GM12878 (cell line): ENCODE results near the gene BTBD19. TPM values are rescaled to one million over a fixed set of nuclear protein-coding genes. Genes with fewer than 3 reads are reported as not detected.
A peak's percentile ranks its signal among the peaks of the same experiment; 100 is the strongest.

Experiments
- ATAC-seq: fragments of 200-7000 bp; cut with Tn5 transposase; 3 replicates; pipeline ENCODE4 v1.9.1; 2020; ENCODE audit warnings: mild to moderate bottlenecking, moderate library complexity
- BruUV-seq: library from RNA; stranded (reverse); fragments of 400-500 nt; replicated peaks from 2 replicates; lab custom pipeline; 2021; lab: Mats Ljungman, UMichigan
- CTCF ChIA-PET: fragments of 300-600 bp; sonication (Branson Sonifier 250); formaldehyde crosslinking; extraction: SDS; loops from one replicate; lab custom pipeline; 2021; ENCODE audit warnings: inconsistent platforms; lab: Yijun Ruan, JAX
- POLR2A ChIA-PET: fragments of 350-600 bp; formaldehyde crosslinking; extraction: SDS; loops from one replicate; lab custom pipeline; 2021; ENCODE audit warnings: inconsistent platforms; lab: Charles Lee
- RAD21 ChIA-PET: fragments of 300-600 bp; sonication (Branson Sonifier 250); formaldehyde crosslinking; loops from one replicate; lab custom pipeline; 2023; ENCODE audit warnings: antibody characterized with exemption; ENCODE audit not compliant: unreplicated experiment; lab: Charles Lee
- SMC1A ChIA-PET: fragments of 300-600 bp; sonication (Branson Sonifier 250); formaldehyde crosslinking; loops from one replicate; lab custom pipeline; 2023; ENCODE audit not compliant: unreplicated experiment, uncharacterized antibody; lab: Charles Lee
- DNase-seq: peaks from one replicate; pipeline ENCODE4 v3.0.0-alpha.2; 2011; ENCODE audit warnings: low read depth, low spot score
- FAIRE-seq: peaks from 3 replicates; lab custom pipeline; 2011; peaks lifted over from hg19 to GRCh38; lab: Jason Lieb, UNC
- H2AFZ ChIP-seq: 2 replicates; pipeline ENCODE4 v1.6.0; 2011; ENCODE audit warnings: low read depth, low read length, control low read depth; ENCODE audit not compliant: control insufficient read depth
- H3K27ac ChIP-seq: 2 replicates; pipeline ENCODE4 v1.5.1; 2011; ENCODE audit warnings: control low read depth; ENCODE audit not compliant: control insufficient read depth, insufficient read depth
- H3K27me3 ChIP-seq, 2 experiments: replicated peaks in 1 of 2; 2 replicates each; pipeline versions ENCODE4 v1.6.0 to v1.6.1; 2011; ENCODE audit warnings: low read length in 1 of 2; ENCODE audit not compliant: control insufficient read depth in 2 of 2, insufficient read depth in 2 of 2
- H3K36me3 ChIP-seq, 2 experiments: 2 replicates each; pipeline ENCODE4 v1.5.1; 2011; ENCODE audit warnings: low read length in 1 of 2; ENCODE audit not compliant: control insufficient read depth in 2 of 2, insufficient read depth in 2 of 2
- H3K4me1 ChIP-seq: 2 replicates; pipeline ENCODE4 v1.6.1; 2011; ENCODE audit warnings: mild to moderate bottlenecking, low read length, moderate library complexity, mixed read lengths; ENCODE audit not compliant: control insufficient read depth, insufficient read depth
- H3K4me2 ChIP-seq: 2 replicates; pipeline ENCODE4 v1.6.0; 2011; ENCODE audit warnings: control low read depth; ENCODE audit not compliant: control insufficient read depth, insufficient read depth
- H3K4me3 ChIP-seq: fragments of 200-600 bp; sonication (generic); 2 replicates; pipeline ENCODE4 v1.5.1; 2016
- H3K79me2 ChIP-seq: 2 replicates; pipeline ENCODE4 v1.6.0; 2011; ENCODE audit warnings: low read length; ENCODE audit not compliant: control insufficient read depth, insufficient read depth
- H3K9ac ChIP-seq: 2 replicates; pipeline ENCODE4 v1.8.0; 2011; ENCODE audit warnings: low read length, control low read depth, mixed read lengths; ENCODE audit not compliant: control insufficient read depth, insufficient read depth
- H3K9me3 ChIP-seq: replicated peaks from 3 replicates; pipeline ENCODE4 v1.5.1; 2011; ENCODE audit warnings: mild to moderate bottlenecking, low read length; ENCODE audit not compliant: control insufficient read depth, insufficient read depth
- H4K20me1 ChIP-seq: 2 replicates; pipeline ENCODE4 v1.6.0; 2011; ENCODE audit not compliant: control insufficient read depth, insufficient read depth
- CHD4 ChIP-seq: fragments of 200-600 bp; sonication (generic); IDR thresholded peaks from 2 replicates; pipeline ENCODE4 v1.6.1; 2016; ENCODE audit warnings: mild to moderate bottlenecking
- LARP7 ChIP-seq: fragments of 450-650 bp; IDR thresholded peaks from 2 replicates; pipeline ENCODE4 v1.6.1; 2017; ENCODE audit warnings: mild to moderate bottlenecking
- NFYA ChIP-seq: IDR thresholded peaks from 2 replicates; pipeline ENCODE4 v1.6.1; 2011; ENCODE audit warnings: low read depth, mild to moderate bottlenecking, low read length, improper control_type of control experiment, borderline replicate concordance
- RB1 ChIP-seq: fragments of 450-650 bp; formaldehyde crosslinking; IDR thresholded peaks from 2 replicates; pipeline ENCODE4 v1.6.1; 2017; ENCODE audit warnings: mild to moderate bottlenecking, borderline replicate concordance
- SP1 ChIP-seq: IDR thresholded peaks from one replicate; pipeline ENCODE4 v1.6.1; 2011; ENCODE audit warnings: low read depth, low read length
- SREBF2 ChIP-seq: IDR thresholded peaks from 2 replicates; pipeline ENCODE4 v1.6.1; 2012; ENCODE audit warnings: mild to moderate bottlenecking, low read length
- YY1 ChIP-seq: IDR thresholded peaks from 2 replicates; pipeline ENCODE4 v1.6.1; 2011; ENCODE audit warnings: low read depth, mild to moderate bottlenecking, low read length
- ZBTB11 ChIP-seq: fragments of 450-650 bp; formaldehyde crosslinking; IDR thresholded peaks from 2 replicates; pipeline ENCODE4 v1.5.0; 2022; ENCODE audit warnings: mild to moderate bottlenecking, missing genetic modification characterization
- ZNF217 ChIP-seq: fragments of 450-650 bp; IDR thresholded peaks from 2 replicates; pipeline ENCODE4 v1.6.1; 2017; ENCODE audit warnings: antibody characterized with exemption, mild to moderate bottlenecking
- ZNF384 ChIP-seq: IDR thresholded peaks from 2 replicates; pipeline ENCODE4 v1.6.1; 2012; ENCODE audit warnings: low read depth, mild to moderate bottlenecking, low read length, improper control_type of control experiment, borderline replicate concordance
- ZSCAN29 ChIP-seq: fragments of 450-650 bp; IDR thresholded peaks from 2 replicates; pipeline ENCODE4 v1.6.1; 2017; ENCODE audit warnings: mild to moderate bottlenecking, moderate library complexity
- WGBS: methylation state at CpG from one replicate; pipeline ENCODE4 v1.1.6; 2016; ENCODE audit warnings: low lambda C conversion rate; ENCODE audit not compliant: insufficient replicate concordance, insufficient coverage; ENCODE audit errors: missing lambda C conversion rate; 5-methylcytosine and 5-hydroxymethylcytosine counted together
- in situ Hi-C: fragments of 300-500 bp; cut with MboI; formaldehyde crosslinking; loops from 9 replicates; pipeline ENCODE4 v1.14.3; 2018; ENCODE audit warnings: mixed read lengths
- intact Hi-C: fragments of 100-400 bp; cut with micrococcal nuclease; formaldehyde crosslinking; loops from one replicate; pipeline ENCODE4 v1.14.2; 2022; ENCODE audit not compliant: unreplicated experiment
- polyA plus RNA-seq, 11 experiments: library from polyadenylated mRNA; depleted of rRNA in 4 of 11; unstranded in 6 of 11; stranded (reverse) in 5 of 11; fragments of >200 nt; fragmentation: Nextera tagmentation in 4 of 11; fragmentation: Illumina TruSeq in 1 of 11; extraction: Ambion mirVana in 4 of 11; extraction: Trizol in 1 of 11; gene quantifications; 1 replicate in 1 of 11; 2 replicates in 10 of 11; pipeline versions ENCODE4 v1.2.1 to v1.2.3, GENCODE V29; 2011 to 2016; ENCODE audit warnings: inconsistent platforms in 2 of 11, missing spikeins in 2 of 11, low read depth in 1 of 11
- total RNA-seq, 4 experiments: library from RNA; depleted of rRNA in 3 of 4; stranded (reverse); fragments of >200 nt in 3 of 4; fragmentation: Illumina TruSeq in 1 of 4; extraction: Trizol in 1 of 4; gene quantifications; 2 replicates each; pipeline versions ENCODE4 v1.2.1 to v1.2.3, GENCODE V29; 2013 to 2021
- TF ChIP-seq, protein P1 (sequence below): fragments of 450-650 bp; IDR thresholded peaks from 2 replicates; pipeline ENCODE4 v1.6.1; 2018; ENCODE audit warnings: mild to moderate bottlenecking, low read depth, moderate library complexity; ENCODE audit not compliant: partially characterized antibody

Gene BTBD19
- total and polyA plus RNA-seq, 10 of the 15 experiments (the other 5 are each of a cell fraction or from before 2014, with no cell fraction given) = 0.13 to 2.7 (median 0.42) TPM

- TF ChIP-seq SREBF2 (no peak), ZSCAN29 (no peak), LARP7 (no peak), SP1 (no peak), NFYA (no peak)
- TF ChIP-seq, protein P1, sequence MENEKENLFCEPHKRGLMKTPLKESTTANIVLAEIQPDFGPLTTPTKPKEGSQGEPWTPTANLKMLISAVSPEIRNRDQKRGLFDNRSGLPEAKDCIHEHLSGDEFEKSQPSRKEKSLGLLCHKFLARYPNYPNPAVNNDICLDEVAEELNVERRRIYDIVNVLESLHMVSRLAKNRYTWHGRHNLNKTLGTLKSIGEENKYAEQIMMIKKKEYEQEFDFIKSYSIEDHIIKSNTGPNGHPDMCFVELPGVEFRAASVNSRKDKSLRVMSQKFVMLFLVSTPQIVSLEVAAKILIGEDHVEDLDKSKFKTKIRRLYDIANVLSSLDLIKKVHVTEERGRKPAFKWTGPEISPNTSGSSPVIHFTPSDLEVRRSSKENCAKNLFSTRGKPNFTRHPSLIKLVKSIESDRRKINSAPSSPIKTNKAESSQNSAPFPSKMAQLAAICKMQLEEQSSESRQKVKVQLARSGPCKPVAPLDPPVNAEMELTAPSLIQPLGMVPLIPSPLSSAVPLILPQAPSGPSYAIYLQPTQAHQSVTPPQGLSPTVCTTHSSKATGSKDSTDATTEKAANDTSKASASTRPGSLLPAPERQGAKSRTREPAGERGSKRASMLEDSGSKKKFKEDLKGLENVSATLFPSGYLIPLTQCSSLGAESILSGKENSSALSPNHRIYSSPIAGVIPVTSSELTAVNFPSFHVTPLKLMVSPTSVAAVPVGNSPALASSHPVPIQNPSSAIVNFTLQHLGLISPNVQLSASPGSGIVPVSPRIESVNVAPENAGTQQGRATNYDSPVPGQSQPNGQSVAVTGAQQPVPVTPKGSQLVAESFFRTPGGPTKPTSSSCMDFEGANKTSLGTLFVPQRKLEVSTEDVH = no peak
- TF ChIP-seq, all 136 proteins: peak for 0
Observed at GRCh38 chr1:44817771-44818495, 9.6 kb downstream of the BTBD19 start (continued).

GRCh38 chr1:44819196-44819607 lies 10.9 kb downstream of the BTBD19 start:
- Histone ChIP-seq H3K4me3 (peak overlapping the region; percentile 36; the same call in 1 of the 2 replicates), H3K9ac (peak overlapping the region; percentile 69), H3K79me2 (no peaks in the 10 kb centered on the region), H3K4me1 (peaks cover 7% of the 10 kb centered on the region), H3K4me2 (peak overlapping the region; percentile 96), H2AFZ (peak overlapping the region; percentile 22), H3K9me3 (no peaks in the 10 kb centered on the region), H3K27ac (peak overlapping the region; percentile 100), H4K20me1 (no peaks in the 10 kb centered on the region), H3K36me3 (no peaks in the 10 kb centered on the region), H3K27me3 (no peaks in the 10 kb centered on the region)
- no TSS peak for BruUV-seq
- CTCF ChIA-PET = interaction anchor here (0.5 to 4.7 kb wide), 13 partner anchors 8 to 107 kb away, joined by 3 to 45 read pairs (median 4); partner anchors contain the start of genes BTBD19, DYNLT4 and PLK3
- RAD21 ChIA-PET = interaction anchor here (0.7 to 3.5 kb wide), 9 partner anchors 10 to 484 kb away, joined by 3 to 41 read pairs (median 4); partner anchors contain the start of genes BTBD19, PLK3 and UROD
- FAIRE-seq = no peak
- no peak for ATAC-seq
- SMC1A ChIA-PET = interaction anchor here (0.8 to 5.9 kb wide), 9 partner anchors 10 to 486 kb away, joined by 3 to 52 read pairs (median 6); partner anchors contain the start of genes BTBD19, DYNLT4 and PLK3
- TF ChIP-seq ZNF217 (peak; percentile 5; the same call in 1 of the 2 replicates), ZBTB11 (CRISPR knock-in tag) (peak; percentile 56), ZNF384 (peak; percentile 36; the same call in 1 of the 2 replicates), RB1 (peak; percentile 58; the same call in 1 of the 2 replicates), LARP7 (no peak), CHD4 (no peak), YY1 (0 out of 2 replicates have a peak, but pooled peaks have one; percentile 49)
- 2% methylated on average over 13 of the region's 13 CpGs for WGBS
- in situ Hi-C loops = no loop called here
- DNase-seq = peak; percentile 83
- intact Hi-C loops = loop anchor here (1.0 to 5.0 kb wide), 3 partner anchors 42 to 98 kb away; partner anchors contain the start of gene RPS8
- POLR2A ChIA-PET = interaction anchor here (0.7 to 5.9 kb wide), 12 partner anchors 10 to 486 kb away, joined by 3 to 56 read pairs (median 4); partner anchors contain the start of genes BEST4, BTBD19, DYNLT4 and PLK3
